Measurements from ENCODE around the gene NFATC1.

Gene NFATC1

GRCh38 chr18:79395761-79396404 is at the start of gene NFATC1:
NFATC1 (plus strand) TSS chr18:79395930; CDS start chr18:79396225, 295 bp downstream.
- DNase-seq (ENCODE audit: low spot score): peak; percentile 48

GRCh38 chr18:79345981-79346380 is 49.7 kb upstream of the NFATC1 start:
- no peak for DNase-seq (ENCODE audit: low spot score)

- no peak for DNase-seq (ENCODE audit: low spot score)
Observed at GRCh38 chr18:79348066-79348465, 47.7 kb upstream of the NFATC1 start.

GRCh38 chr18:79352432-79352831 is 43.3 kb upstream of the NFATC1 start:
- no peak for DNase-seq (ENCODE audit: low spot score)

- no peak for DNase-seq (ENCODE audit: low spot score)
Observed at GRCh38 chr18:79353267-79353666, 42.5 kb upstream of the NFATC1 start.

- DNase-seq (ENCODE audit: low spot score): no peak
Observed at GRCh38 chr18:79354350-79354749, 41.4 kb upstream of the NFATC1 start.

GRCh38 chr18:79355433-79356335 is 40.0 kb upstream of the NFATC1 start:
- no peak for DNase-seq (ENCODE audit: low spot score)

- no peak for DNase-seq (ENCODE audit: low spot score)
Observed at GRCh38 chr18:79356435-79356834, 39.3 kb upstream of the NFATC1 start.

GRCh38 chr18:79360933-79361332 is 34.8 kb upstream of the NFATC1 start:
- no peak for DNase-seq (ENCODE audit: low spot score)

- DNase-seq (ENCODE audit: low spot score): no peak
Observed at GRCh38 chr18:79361766-79362522, 33.8 kb upstream of the NFATC1 start.

- DNase-seq (ENCODE audit: low spot score): no peak
Observed at GRCh38 chr18:79365701-79366100, 30.0 kb upstream of the NFATC1 start.

- DNase-seq (ENCODE audit: low spot score): no peak
Observed at GRCh38 chr18:79366177-79367094, 29.3 kb upstream of the NFATC1 start.

GRCh38 chr18:79367480-79367879 is 28.2 kb upstream of the NFATC1 start:
- no peak for DNase-seq (ENCODE audit: low spot score)

- no peak for DNase-seq (ENCODE audit: low spot score)
Observed at GRCh38 chr18:79367989-79368388, 27.7 kb upstream of the NFATC1 start.

- no peak for DNase-seq (ENCODE audit: low spot score)
Observed at GRCh38 chr18:79368681-79369080, 27.0 kb upstream of the NFATC1 start.

GRCh38 chr18:79371561-79372121 is 24.1 kb upstream of the NFATC1 start:
- DNase-seq (ENCODE audit: low spot score): no peak

- DNase-seq (ENCODE audit: low spot score): no peak
Observed at GRCh38 chr18:79372461-79372860, 23.3 kb upstream of the NFATC1 start.

GRCh38 chr18:79372991-79373390 is 22.7 kb upstream of the NFATC1 start:
- no peak for DNase-seq (ENCODE audit: low spot score)

GRCh38 chr18:79373736-79374135 is 22.0 kb upstream of the NFATC1 start:
- DNase-seq (ENCODE audit: low spot score): no peak

GRCh38 chr18:79374408-79375171 is 21.1 kb upstream of the NFATC1 start:
- DNase-seq (ENCODE audit: low spot score): no peak

Measured in HuH-7.5 (cell line).